GM21619 (cell line): ENCODE results near the gene ZXDA.
A peak's percentile ranks its signal among the peaks of the same experiment; 100 is the strongest.
"Not testable (repeated sequence)": the region's sequence is repeated elsewhere in the genome, so short reads cannot be mapped to it uniquely, and the experiment has no call there.

Experiments
- ATAC-seq: cut with Tn5 transposase; IDR thresholded peaks from one replicate; pipeline ENCODE4 v1.9.1; 2021; ENCODE audit not compliant: unreplicated experiment

Gene ZXDA

DNA sequence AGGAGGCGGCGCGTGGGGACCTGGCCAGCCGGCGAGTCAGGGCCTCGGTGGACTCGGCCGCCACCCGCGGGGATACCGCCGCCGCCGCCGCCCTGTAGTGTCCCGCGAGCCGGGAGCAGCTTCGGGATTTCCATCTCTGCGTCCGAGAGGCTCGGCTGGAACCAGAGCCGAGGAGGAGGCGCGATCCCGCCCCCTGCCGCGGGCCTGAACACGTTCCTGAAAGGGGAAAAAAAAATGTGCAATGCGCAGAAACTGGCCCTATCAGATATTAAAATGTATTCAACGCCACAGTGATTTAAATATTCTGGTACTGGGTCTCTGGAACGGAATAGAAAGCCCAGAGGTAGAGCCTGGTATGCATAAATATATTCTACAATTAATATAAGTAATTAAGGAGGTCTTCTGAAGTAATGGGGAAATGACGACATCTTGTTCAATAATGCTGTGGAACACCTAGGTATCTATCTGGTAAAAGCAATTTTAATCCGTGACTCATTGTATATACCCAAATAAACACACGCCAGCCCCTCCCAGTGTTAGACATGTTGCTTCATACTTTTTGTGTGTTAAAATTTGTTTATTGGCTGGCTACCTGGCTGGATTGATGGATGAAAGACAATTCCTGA is at the start of gene ZXDA:
Gene ZXDA, minus strand, starts transcription at position 172 of the 626 bp plus-strand sequence. Its CDS starts 38 bp downstream, at position 134.
- peak; percentile 62 for ATAC-seq

DNA sequence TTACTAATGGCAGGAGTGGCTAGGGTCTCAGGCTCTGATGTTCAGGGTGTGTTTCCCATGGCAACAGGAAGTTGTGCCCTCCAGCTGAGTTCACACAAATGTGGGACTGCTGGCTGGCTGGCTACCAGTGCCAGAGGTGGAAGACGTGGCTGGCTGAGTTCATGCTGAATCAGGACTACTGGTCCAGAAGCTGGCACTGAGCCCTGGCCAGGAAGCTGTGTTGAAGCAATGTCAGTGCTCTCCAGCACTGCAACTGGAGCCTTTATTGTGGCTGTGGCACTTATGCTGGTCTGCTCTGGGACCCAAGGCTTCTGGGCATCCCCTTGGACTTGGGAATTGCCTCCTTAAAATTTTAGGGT is 42.0 kb upstream of the ZXDA start:
- no peak for ATAC-seq

DNA sequence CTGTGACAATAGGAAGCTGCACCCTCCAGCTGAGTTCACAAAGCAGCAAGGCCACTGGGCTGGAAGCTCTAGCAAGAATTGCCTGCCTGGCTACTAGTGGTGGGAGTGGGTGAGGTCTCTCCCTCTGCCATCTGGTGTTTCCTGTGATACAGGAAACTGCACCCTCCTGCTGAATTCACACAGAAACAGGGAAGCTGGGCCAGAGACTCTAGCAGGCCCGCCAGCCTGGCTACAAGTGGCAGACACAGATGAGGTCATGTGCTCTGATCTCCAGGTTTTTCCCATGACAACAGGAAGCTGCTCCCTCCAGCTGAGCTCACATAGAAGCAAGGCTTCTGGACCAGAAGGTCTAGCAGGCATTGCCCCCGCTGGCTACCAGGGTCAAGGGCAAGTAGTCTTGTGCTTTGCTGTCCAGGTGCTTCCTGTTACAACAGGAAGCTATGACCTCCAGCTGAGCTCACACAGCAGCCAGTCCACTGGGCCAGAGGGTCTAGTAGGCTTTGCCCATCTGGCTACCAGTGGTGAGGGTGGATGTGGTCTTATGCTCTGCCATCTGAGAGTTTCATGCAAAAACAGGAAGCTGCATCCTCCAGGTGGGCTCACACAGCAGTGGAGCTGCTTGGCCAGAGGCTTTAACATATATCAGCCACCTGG is 41.5 kb upstream of the ZXDA start:
- no peak for ATAC-seq

GRCh38 chrX:57933321-57933720 is 23.1 kb upstream of the ZXDA start:
- ATAC-seq, result no peak

- ATAC-seq, result no peak
These were observed 22.0 kb upstream of the ZXDA start for GRCh38 chrX:57932266-57932665.

GRCh38 chrX:57930051-57930450 is 19.8 kb upstream of the ZXDA start:
- no peak for ATAC-seq

GRCh38 chrX:57929373-57929772 is 19.1 kb upstream of the ZXDA start:
- no peak for ATAC-seq

- no peak for ATAC-seq
These were observed 15.5 kb upstream of the ZXDA start for GRCh38 chrX:57925806-57926205.

DNA sequence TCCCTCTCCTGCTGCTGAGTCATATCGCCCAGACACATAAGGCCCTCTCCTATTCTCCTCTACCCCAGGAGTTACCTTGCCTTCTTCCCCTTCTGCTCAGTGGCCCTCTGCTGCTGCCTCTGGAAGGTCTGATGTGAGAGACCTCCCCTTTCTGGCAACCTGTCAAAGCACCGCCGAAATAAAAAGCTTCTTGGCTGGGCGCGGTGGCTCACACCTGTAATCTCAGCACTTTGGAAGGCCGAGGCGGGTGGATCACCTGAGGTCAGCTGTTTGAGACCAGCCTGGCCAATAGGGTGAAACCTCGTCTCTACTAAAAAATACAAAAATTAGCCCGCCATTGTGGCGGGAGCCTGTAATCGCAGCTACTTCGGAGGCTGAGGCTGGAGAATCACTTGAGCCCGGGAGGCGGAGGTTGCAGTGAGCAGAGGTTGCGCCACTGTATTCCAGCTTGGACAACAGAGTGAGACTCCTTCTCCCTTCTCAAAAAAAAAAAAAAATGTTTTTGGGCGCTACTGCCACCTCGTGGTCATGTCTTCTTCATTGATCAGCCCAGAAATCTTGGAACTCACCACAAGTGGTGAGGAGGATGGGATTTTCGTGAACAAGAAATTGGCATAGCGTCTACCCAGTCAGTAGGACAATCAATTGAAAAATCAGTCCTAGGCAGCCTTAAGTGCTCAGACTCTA is 8.6 kb upstream of the ZXDA start:
- no peak for ATAC-seq

DNA sequence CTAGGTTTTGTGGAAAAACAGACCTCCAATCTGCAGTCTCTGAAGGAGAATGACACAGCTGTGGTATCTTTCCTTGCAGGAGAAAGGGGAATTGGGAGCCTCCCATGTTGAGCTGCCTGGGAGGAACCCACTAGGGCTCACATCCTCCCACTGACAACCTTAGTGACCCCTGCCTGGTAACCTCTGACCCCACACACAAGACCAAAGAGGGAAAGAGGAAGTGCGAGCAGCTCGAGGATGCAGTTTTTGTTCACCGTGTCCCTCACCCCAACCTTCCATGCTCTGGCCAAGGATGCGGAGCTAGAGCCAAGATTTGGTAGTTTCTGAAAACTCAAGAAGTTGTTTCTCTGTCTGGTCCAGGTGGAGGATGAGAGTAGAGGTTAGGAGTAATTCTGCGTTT is 5.4 kb upstream of the ZXDA start:
- ATAC-seq, result no peak

GRCh38 chrX:57909595-57910286 is 517 bp downstream of the ZXDA start:
- peak; percentile 72 for ATAC-seq

DNA sequence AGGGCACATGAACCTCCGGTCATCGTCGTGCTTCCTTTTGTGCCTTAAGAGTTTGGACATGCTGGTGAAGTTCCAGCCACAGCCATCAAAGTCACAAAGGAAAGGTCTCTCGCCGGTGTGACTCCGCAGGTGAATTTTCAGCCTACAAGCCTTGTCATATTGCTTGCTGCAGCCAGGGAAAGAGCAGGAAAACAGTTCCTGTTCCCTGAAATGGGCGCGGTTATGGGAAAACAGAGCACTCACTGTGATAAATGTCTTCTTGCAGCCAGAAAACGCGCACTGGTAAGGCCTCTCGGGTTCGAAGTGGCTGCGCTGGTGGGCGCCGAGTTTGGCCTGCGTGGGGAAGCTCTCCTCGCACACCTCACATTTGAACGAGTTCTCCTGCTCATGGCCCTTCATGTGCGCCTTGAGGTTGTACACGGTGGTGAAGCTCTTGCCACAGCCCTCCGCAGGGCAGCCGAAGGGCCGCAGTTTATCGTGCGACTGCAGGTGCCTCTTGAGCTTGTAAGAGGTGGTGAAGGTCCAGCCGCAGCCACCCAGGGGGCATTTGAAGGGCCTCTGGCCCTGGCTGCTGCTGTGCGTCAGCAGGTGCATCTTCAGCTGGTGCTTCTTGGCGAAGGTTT is 1.2 kb downstream of the ZXDA start:
- not testable (repeated sequence) for ATAC-seq

DNA sequence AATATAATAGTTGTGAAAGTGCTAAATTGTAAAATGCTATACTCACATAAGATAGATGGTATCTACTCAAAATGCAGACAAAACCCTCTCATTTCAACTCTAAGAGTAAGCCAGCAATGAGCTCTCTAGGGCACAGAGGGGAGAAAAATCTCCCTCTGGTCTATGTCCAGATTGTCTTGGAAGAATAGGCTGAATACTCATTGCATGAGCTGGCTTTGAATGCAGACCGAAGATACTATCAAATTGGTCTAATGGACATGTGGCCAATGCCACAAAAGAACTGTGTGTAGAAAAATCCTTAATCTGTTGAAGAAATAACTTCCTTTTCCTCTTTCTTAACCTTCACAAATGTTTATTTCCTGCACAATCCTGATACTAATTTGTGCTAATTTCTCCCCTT is 3.5 kb downstream of the ZXDA start:
- ATAC-seq, result no peak

GRCh38 chrX:57905141-57905540 is 5.1 kb downstream of the ZXDA start:
- ATAC-seq, result no peak

- no peak for ATAC-seq
These were observed 5.9 kb downstream of the ZXDA start for GRCh38 chrX:57904176-57904880.

DNA sequence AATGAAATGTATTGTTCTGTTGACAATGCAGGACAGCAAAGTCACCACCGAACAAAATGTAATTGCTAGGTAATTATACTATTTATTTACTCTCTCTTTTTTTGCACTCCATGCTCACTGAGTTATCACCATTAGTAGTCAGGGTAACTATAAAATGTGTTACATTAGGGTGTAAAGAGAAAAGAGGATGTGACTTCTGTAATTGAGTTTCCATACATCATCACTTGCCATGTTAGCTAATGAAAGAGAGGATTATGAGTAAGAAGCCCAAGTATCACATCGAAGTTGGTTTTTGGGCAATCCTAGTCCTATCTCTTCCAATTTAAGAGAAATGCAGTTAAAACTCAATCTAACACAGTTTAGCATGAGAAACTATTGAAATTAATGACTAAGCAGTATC is 7.6 kb downstream of the ZXDA start:
- ATAC-seq, result no peak

DNA sequence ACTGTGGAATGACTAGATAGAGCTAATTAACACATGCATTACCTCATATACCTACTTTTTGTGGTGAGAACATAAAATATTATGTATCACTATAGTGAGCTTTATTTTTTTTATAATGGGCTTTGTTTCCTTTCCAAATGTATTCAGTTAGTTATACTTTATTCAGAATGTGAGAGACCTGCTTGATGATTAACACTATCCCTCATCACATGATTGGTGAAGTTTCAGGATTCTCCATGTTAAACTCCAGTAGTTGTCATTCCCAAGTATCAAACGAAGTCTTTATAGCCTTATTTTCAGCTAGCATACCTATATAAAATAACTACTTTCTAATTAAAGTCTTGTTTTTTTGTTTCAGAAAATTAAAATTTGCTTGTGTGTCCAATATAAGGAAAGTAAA is 8.8 kb downstream of the ZXDA start:
- ATAC-seq, result no peak

GRCh38 chrX:57900975-57901374 is 9.3 kb downstream of the ZXDA start:
- no peak for ATAC-seq

- no peak for ATAC-seq
These were observed 10.4 kb downstream of the ZXDA start for GRCh38 chrX:57899906-57900305.

GRCh38 chrX:57899064-57899463 is 11.2 kb downstream of the ZXDA start:
- ATAC-seq, result no peak

- no peak for ATAC-seq
These were observed 38.8 kb downstream of the ZXDA start for GRCh38 chrX:57871463-57871862.
